ENCODE measurements around the gene MED13L.

The MED13L gene

GRCh38 chr12:116226026-116226425 is 51.5 kb downstream of the MED13L start:
- TF ChIP-seq CTCF (IDR thresholded peaks at IDR 0.05; ENCODE audit: low read length, missing control alignments), result no peak
- no peak overlapping the region for H3K4me3 ChIP-seq (replicated peaks; ENCODE audit: low read depth, low read length)
- no peak for DNase-seq (ENCODE audit: low read depth)

- H3K4me3 ChIP-seq (replicated peaks; ENCODE audit: low read depth, low read length), result no peak overlapping the region
- TF ChIP-seq CTCF (IDR thresholded peaks at IDR 0.05; ENCODE audit: low read length, missing control alignments), result no peak
- peak; percentile 96 for DNase-seq (ENCODE audit: low read depth)
Measured at GRCh38 chr12:116222358-116222757, 55.1 kb downstream of the MED13L start.

GRCh38 chr12:116220756-116221155 is 56.7 kb downstream of the MED13L start:
- TF ChIP-seq CTCF (IDR thresholded peaks at IDR 0.05; ENCODE audit: low read length, missing control alignments), result no peak
- no peak overlapping the region for H3K4me3 ChIP-seq (replicated peaks; ENCODE audit: low read depth, low read length)
- DNase-seq (ENCODE audit: low read depth), result no peak

DNA sequence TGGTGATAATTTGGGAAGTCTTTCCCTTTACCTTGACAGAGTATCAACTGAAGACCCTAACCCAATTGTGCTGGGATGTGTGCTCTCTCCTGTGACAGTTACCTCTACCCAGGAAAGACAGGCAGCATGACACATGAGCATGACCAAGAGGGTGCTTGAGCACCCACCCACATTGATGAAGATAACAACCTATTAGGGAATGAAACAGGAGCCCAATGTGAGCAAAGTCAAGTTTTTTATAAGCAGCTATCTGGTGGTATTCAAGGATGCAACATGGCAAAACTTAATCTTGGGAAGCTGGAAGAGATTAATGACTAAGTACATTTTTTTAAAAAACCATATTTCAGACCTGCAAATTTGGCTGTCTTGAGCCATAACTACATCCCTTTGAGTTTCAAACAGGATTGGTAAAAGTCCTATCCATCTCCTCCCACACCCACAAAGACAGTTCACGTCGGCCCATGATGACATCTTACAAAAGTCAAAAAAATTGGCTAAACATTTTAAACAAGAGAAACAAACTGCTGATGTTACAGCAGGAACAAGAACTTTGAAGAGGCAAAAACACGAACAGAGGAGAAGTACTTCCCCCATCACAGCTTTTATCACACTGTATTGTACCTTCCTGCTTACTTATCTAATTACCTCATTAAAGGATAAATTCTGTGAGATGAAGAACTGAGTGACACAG is 60.3 kb downstream of the MED13L start:
- no peak for TF ChIP-seq CTCF (IDR thresholded peaks at IDR 0.05; ENCODE audit: low read length, missing control alignments)
- DNase-seq (ENCODE audit: low read depth), result no peak
- no peak overlapping the region for H3K4me3 ChIP-seq (replicated peaks; ENCODE audit: low read depth, low read length)

- no peak for DNase-seq (ENCODE audit: low read depth)
- H3K4me3 ChIP-seq (replicated peaks; ENCODE audit: low read depth, low read length), result no peak overlapping the region
- no peak for TF ChIP-seq CTCF (IDR thresholded peaks at IDR 0.05; ENCODE audit: low read length, missing control alignments)
Measured at GRCh38 chr12:116216022-116216756, 61.3 kb downstream of the MED13L start.

- TF ChIP-seq CTCF (IDR thresholded peaks at IDR 0.05; ENCODE audit: low read length, missing control alignments), result no peak
- no peak overlapping the region for H3K4me3 ChIP-seq (replicated peaks; ENCODE audit: low read depth, low read length)
- DNase-seq (ENCODE audit: low read depth), result no peak
Measured at GRCh38 chr12:116215023-116215422, 62.5 kb downstream of the MED13L start.
